Stromal cell of bone marrow (primary cell): ENCODE measurements around the gene ME1.
"Not testable (repeated sequence)": the region's sequence is repeated elsewhere in the genome, so short reads cannot be mapped to it uniquely, and the experiment has no call there.

Experiments
- DNase-seq: peaks from one replicate; pipeline ENCODE4 v3.0.0-alpha.2; 2012; ENCODE audit warnings: low read depth

ME1 gene

GRCh38 chr6:83431545-83432155 lies 799 bp upstream of the ME1 start:
- DNase-seq = no peak

DNA sequence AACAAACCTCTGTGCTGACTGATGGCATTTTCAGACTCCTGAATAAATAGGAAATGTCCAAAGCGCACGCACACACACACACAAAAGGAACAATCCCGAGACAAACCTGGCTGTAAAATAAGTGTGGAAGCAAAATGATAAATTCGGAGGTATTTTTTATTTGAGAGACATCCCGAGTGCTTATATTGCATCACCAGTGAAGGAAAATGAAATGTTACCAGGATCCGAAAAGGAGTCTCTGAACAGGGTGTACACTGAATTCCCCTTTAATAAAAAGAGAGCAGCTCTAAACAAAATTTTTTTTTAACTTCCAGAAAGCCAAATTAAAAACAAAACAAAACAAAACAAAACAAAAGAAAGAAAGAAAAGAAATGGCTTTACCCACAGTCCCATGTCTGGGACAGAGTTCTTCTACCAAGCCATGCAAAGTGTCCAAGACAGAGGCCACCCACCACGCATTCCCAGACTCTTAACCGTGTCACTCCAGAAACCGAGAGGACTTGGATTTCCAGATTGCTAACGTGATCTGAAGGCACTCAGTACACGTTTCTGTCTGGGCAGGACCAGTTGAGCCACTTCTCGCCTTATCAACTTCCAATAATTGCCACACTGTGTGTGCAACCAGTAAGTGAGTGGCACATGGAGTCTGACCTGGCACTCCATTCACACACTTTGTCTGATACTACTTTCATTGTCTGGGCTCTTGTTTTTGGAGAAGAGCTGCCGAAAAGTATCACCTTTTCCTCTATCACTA lies 817 bp downstream of the ME1 start:
- DNase-seq = no peak

DNA sequence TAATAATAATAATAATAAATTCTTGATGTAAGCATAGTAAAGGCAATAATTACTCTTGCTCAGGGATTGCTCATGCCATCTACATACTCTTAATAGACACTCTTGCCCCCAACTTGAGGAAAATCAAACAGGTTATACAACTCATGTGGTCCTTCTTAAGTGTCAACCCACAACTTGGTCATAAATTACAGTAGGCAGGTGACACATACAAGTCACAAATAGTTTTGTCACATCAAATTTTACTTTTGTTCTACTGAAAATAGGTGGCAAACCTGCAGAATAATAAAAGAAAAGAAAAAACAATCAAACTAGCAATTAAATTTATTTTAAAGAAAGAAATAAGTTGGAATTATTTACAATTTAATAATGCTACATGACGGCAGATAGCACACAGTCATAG lies 1.6 kb downstream of the ME1 start:
- no peak for DNase-seq

DNA sequence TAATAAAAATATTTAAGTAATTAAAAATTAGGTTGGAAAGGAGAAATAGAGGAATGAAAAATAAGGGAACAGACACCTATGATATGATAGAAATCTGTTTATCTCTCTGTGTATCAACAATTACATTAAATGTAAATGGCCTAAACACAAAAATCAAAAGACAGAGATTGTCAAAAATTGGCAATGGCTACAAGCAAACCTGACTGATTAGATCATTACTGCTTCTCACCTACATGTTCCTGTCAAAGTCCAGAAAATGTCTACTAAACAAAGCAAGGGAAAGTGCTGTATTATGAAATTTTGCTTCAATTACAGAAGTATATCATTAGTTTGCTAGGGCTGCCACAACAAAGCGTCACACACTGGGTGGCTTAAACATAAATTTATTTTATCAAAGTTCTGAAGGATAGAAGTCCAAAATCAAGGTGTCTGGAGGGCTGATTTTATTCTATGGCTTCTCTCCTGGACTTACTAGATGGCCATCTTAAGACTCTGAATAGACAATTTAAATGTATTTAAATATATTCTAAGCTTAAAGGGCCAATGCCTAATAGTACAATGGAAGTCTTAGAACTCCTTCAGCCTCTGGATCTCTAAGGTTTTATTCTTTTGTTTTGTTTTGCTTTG lies 6.3 kb downstream of the ME1 start:
- DNase-seq = no peak

DNA sequence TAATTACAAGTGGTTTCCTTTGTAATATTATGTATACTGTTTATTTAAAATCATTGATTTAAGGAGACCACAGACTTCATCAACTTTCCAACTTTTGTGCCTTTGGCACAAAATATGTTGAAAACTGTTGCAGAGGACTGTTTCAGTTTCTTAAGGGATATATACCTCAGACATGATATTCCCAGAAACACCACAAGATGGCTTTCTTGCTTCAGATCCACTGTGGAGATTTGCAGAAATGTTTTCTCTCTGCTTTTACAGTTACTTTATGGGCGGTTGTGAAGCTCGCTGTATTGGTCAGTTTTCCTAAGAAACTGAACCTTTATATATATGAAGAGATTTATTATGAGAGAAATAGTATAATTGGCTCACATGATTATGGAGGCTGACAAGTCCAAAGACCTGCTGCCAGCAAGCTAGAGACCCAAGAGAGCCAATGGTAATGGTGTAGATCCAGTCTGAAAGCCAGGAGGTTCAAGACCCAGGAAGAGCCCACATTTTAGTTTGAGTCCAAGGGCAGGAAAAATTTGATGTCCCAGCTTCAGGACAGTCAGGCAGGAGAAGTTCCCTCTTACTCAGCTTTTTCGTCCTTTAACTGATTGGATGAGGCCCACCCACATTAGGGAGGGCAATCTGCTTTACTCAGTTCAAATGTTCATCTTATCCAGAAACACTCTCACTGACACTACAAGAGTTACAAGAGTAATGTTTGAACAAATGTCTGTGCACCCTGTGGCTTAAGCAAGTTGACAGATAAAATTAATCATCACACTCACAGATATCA lies 12.8 kb downstream of the ME1 start:
- peak; percentile 43 for DNase-seq

GRCh38 chr6:83413068-83413467 lies 17.8 kb downstream of the ME1 start:
- DNase-seq = no peak

- no peak for DNase-seq
Measured at GRCh38 chr6:83411731-83412130, 19.1 kb downstream of the ME1 start.

DNA sequence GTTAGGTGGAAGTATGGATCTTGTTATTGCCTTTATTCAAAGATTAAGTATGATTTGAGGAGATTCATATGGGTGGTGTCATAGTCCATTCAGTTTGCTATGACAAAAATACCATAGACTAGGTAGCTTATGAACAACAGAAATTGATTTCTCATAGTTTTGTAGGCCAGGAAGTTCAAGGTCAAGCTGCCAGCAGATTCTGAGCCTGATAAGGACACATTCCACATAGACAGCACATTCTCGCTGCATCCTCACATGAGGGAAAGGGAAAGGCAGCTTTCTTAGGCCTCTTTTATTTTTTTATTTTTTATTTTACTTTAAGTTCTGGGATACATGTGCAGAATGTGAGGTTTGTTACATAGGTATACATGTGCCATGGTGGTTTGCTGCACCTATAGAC lies 27.7 kb downstream of the ME1 start:
- no peak for DNase-seq

- DNase-seq = no peak
Measured at GRCh38 chr6:83389606-83390005, 41.2 kb downstream of the ME1 start.

GRCh38 chr6:83385473-83385872 lies 45.4 kb downstream of the ME1 start:
- DNase-seq = no peak

DNA sequence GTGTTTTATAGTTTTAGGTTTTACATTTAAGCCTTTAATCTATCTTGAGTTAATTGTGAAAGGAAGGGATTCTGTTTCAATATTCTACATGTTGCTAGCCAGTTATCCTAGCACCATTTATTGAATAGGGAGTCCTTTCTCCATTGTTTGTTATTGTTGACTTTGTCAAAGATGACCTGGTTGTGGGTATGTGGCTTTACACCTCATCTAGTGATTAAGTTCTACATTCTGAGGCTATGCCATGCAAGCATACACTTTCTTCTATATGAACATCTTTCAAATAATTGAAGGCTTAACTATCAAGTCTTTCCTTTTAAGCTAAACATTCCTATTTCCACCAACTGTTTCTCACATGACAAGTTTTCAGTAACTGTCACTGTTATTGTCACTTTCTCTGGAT lies 46.1 kb downstream of the ME1 start:
- no peak for DNase-seq

GRCh38 chr6:83381949-83382348 lies 48.9 kb downstream of the ME1 start:
- no peak for DNase-seq

DNA sequence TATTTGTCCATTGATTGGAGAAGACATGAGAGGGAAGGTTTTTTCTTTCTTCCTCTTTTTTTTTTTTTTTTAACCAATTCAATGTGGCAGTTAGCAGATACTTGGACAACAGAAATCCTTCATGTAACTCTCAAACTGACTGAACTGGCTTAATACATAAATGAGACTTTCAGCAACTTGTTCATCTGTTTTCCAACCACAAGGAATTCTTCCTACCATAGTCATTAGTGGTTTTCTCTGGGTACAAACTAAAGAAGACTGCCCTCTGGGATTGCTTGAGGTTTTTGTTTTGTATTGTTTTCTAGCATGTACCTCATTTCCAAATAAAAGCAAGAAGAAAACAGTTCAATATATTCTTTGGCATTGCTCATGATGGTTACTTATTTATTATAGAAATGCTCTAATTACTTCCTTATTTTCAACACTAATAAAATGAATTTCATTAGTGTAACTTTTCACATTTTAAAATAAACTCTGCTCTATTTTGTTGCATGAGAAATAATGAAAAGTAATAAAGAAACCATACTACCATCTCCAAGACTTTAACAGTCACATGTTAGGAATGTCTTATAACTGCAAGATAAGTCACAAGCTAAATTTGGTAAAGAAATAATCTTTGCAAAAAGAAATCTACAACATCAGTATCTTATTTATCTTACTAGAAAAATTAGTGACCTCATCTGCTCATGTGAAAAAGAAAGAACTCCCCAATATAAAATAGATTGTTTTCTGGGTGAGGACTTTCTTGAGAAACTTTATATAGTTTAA lies 52.0 kb downstream of the ME1 start:
- peak; percentile 48 for DNase-seq

DNA sequence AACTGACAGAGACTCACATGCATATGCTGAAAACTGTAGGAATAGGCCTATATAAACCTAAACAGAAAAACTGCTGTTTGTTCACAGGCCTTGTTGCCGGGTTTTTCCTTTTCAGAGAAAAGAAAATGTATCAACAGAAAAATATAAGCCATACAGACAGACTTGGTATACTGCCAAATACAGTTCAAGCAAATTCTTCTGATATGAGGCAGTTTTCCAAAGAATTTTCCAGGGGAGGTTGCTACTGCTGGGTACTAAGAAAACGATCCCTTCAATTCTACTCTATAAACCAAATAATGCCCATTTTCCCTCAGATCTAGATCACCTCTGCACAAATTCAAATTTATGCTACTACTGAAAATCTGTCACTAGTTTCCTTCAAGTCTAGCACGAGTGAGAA lies 59.4 kb downstream of the ME1 start:
- DNase-seq = peak; percentile 38

DNA sequence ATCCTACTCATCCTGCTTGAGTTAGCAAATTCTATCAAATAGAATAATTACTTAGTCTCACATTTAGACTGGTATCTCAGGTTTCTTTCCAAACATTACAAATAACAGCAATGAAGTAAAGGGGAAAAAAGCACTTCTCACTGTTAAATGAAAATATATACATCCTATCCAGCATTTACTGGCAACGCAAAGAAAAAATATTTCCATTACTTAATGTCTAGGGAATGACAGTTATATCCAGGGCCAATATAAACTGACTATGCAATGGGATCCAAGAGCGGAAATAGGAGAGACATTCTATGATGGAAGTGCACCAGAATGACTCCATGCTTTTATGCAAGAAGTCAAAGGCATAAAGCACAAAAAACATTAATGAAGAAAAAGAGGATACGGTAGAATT lies 60.3 kb downstream of the ME1 start:
- DNase-seq = no peak

DNA sequence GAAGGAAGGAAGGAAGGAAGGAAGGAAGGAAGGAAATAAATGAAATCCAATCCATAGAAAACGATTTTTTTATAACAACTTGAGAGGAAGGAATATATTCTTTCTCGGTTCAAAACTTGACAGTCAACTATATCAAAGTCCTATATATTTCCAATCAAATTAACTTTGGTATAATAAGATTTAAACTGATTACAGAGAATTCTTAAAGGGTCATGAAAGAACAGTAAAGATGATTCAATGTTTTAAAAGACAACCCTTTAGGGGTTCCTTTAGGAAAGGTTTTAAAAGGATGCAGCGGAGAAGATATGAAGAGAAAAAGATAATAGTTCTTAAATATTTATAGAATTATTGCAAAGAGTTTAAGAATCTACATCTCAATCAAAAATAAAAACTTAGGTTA lies 61.2 kb downstream of the ME1 start:
- no peak for DNase-seq

- DNase-seq = no peak
Measured at GRCh38 chr6:83368577-83368976, 62.3 kb downstream of the ME1 start.

DNA sequence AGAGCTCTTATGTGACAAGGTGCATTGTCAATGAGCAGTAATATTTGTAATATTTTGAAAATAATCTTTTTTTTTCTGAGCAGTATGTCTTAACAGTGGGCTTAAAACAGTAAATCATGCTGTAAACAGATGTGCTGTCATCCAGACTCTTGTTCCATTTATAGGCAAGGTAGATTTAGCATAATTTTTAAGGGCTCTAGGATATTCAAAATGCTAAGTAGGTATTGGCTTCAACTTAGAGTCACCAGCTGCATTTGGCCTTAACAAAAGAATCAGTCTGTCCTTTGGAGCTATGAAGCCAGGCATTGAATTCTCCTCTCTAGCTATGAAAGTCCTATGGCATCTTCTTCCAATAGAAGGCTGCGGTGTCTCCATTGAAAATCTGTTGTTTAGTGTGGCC lies 63.7 kb downstream of the ME1 start:
- no peak for DNase-seq

- peak; percentile 45 for DNase-seq
Measured at GRCh38 chr6:83365931-83366330, 64.9 kb downstream of the ME1 start.

GRCh38 chr6:83362349-83362748 lies 68.5 kb downstream of the ME1 start:
- DNase-seq = not testable (repeated sequence)

GRCh38 chr6:83359638-83360037 lies 71.2 kb downstream of the ME1 start:
- no peak for DNase-seq

DNA sequence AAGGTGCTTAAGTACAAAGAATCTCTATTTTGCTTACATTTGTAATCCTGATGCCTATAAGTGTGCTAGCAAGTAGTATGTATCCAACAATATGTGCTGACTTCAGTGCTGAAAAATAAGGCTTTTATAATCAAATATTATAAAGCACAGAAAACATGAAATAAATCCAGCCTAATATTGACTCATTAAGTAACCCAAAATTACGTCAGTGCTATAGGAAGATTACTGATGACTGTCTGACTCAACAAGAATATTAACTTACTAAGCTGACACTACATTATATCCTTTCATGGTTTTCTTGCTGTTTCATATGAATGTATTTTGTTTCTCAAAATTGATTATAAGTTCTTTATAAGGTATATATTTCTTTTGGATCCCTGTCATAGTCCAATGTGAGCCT lies 76.1 kb downstream of the ME1 start:
- no peak for DNase-seq
